GM12878 (cell line): Measurements from ENCODE around the gene OLFM1. TPM values are rescaled to one million over a fixed set of nuclear protein-coding genes. Genes with fewer than 3 reads are reported as not detected.

Experiments used
- ATAC-seq: fragments of 200-7000 bp; cut with Tn5 transposase; 3 replicates; pipeline ENCODE4 v1.9.1; 2020; ENCODE audit warnings: mild to moderate bottlenecking, moderate library complexity
- BruUV-seq: library from RNA; stranded (reverse); fragments of 400-500 nt; replicated peaks from 2 replicates; lab custom pipeline; 2021; lab: Mats Ljungman, UMichigan
- CTCF ChIA-PET: fragments of 300-600 bp; sonication (Branson Sonifier 250); formaldehyde crosslinking; extraction: SDS; loops from one replicate; lab custom pipeline; 2021; ENCODE audit warnings: inconsistent platforms; lab: Yijun Ruan, JAX
- POLR2A ChIA-PET: fragments of 350-600 bp; formaldehyde crosslinking; extraction: SDS; loops from one replicate; lab custom pipeline; 2021; ENCODE audit warnings: inconsistent platforms; lab: Charles Lee
- RAD21 ChIA-PET: fragments of 300-600 bp; sonication (Branson Sonifier 250); formaldehyde crosslinking; loops from one replicate; lab custom pipeline; 2023; ENCODE audit warnings: antibody characterized with exemption; ENCODE audit not compliant: unreplicated experiment; lab: Charles Lee
- SMC1A ChIA-PET: fragments of 300-600 bp; sonication (Branson Sonifier 250); formaldehyde crosslinking; loops from one replicate; lab custom pipeline; 2023; ENCODE audit not compliant: unreplicated experiment, uncharacterized antibody; lab: Charles Lee
- DNase-seq: peaks from one replicate; pipeline ENCODE4 v3.0.0-alpha.2; 2011; ENCODE audit warnings: low read depth, low spot score
- FAIRE-seq: peaks from 3 replicates; lab custom pipeline; 2011; peaks lifted over from hg19 to GRCh38; lab: Jason Lieb, UNC
- H2AFZ ChIP-seq: 2 replicates; pipeline ENCODE4 v1.6.0; 2011; ENCODE audit warnings: low read depth, low read length, control low read depth; ENCODE audit not compliant: control insufficient read depth
- H3K27ac ChIP-seq: 2 replicates; pipeline ENCODE4 v1.5.1; 2011; ENCODE audit warnings: control low read depth; ENCODE audit not compliant: control insufficient read depth, insufficient read depth
- H3K27me3 ChIP-seq, 2 experiments: replicated peaks in 1 of 2; 2 replicates each; pipeline versions ENCODE4 v1.6.0 to v1.6.1; 2011; ENCODE audit warnings: low read length in 1 of 2; ENCODE audit not compliant: control insufficient read depth in 2 of 2, insufficient read depth in 2 of 2
- H3K36me3 ChIP-seq, 2 experiments: 2 replicates each; pipeline ENCODE4 v1.5.1; 2011; ENCODE audit warnings: low read length in 1 of 2; ENCODE audit not compliant: control insufficient read depth in 2 of 2, insufficient read depth in 2 of 2
- H3K4me1 ChIP-seq: 2 replicates; pipeline ENCODE4 v1.6.1; 2011; ENCODE audit warnings: mild to moderate bottlenecking, low read length, moderate library complexity, mixed read lengths; ENCODE audit not compliant: control insufficient read depth, insufficient read depth
- H3K4me2 ChIP-seq: 2 replicates; pipeline ENCODE4 v1.6.0; 2011; ENCODE audit warnings: control low read depth; ENCODE audit not compliant: control insufficient read depth, insufficient read depth
- H3K4me3 ChIP-seq: fragments of 200-600 bp; sonication (generic); 2 replicates; pipeline ENCODE4 v1.5.1; 2016
- H3K79me2 ChIP-seq: 2 replicates; pipeline ENCODE4 v1.6.0; 2011; ENCODE audit warnings: low read length; ENCODE audit not compliant: control insufficient read depth, insufficient read depth
- H3K9ac ChIP-seq: 2 replicates; pipeline ENCODE4 v1.8.0; 2011; ENCODE audit warnings: low read length, control low read depth, mixed read lengths; ENCODE audit not compliant: control insufficient read depth, insufficient read depth
- H3K9me3 ChIP-seq: replicated peaks from 3 replicates; pipeline ENCODE4 v1.5.1; 2011; ENCODE audit warnings: mild to moderate bottlenecking, low read length; ENCODE audit not compliant: control insufficient read depth, insufficient read depth
- H4K20me1 ChIP-seq: 2 replicates; pipeline ENCODE4 v1.6.0; 2011; ENCODE audit not compliant: control insufficient read depth, insufficient read depth
- EZH2 ChIP-seq: IDR thresholded peaks from 2 replicates; pipeline ENCODE4 v1.6.1; 2012; ENCODE audit warnings: low read depth, mild to moderate bottlenecking, control low read depth, inconsistent platforms, low read length, borderline replicate concordance; ENCODE audit not compliant: control insufficient read depth
- FOXK2 ChIP-seq: fragments of 450-650 bp; IDR thresholded peaks from 2 replicates; pipeline ENCODE4 v1.6.1; 2017; ENCODE audit warnings: mild to moderate bottlenecking, moderate library complexity
- JUNB ChIP-seq: IDR thresholded peaks from 2 replicates; pipeline ENCODE4 v1.6.1; 2016; ENCODE audit warnings: antibody characterized with exemption, mild to moderate bottlenecking
- NFIC ChIP-seq: IDR thresholded peaks from 2 replicates; pipeline ENCODE4 v1.6.1; 2012; ENCODE audit warnings: low read depth, mild to moderate bottlenecking, inconsistent platforms, low read length, moderate library complexity
- NFXL1 ChIP-seq: fragments of 450-650 bp; IDR thresholded peaks from 2 replicates; pipeline ENCODE4 v1.6.1; 2017; ENCODE audit warnings: antibody characterized with exemption, mild to moderate bottlenecking, borderline replicate concordance
- NRF1 ChIP-seq: conservative IDR thresholded peaks from 2 replicates; pipeline ENCODE4 v1.6.1; 2011; ENCODE audit warnings: mild to moderate bottlenecking, low read depth, low read length, improper control_type of control experiment
- SMAD5 ChIP-seq: IDR thresholded peaks from 2 replicates; pipeline ENCODE4 v1.6.1; 2016; ENCODE audit warnings: antibody characterized with exemption, low read depth
- SMARCA5 ChIP-seq: fragments of 450-650 bp; IDR thresholded peaks from 2 replicates; pipeline ENCODE4 v1.6.1; 2017; ENCODE audit warnings: mild to moderate bottlenecking
- STAT3 ChIP-seq: IDR thresholded peaks from 2 replicates; pipeline ENCODE4 v1.6.1; 2011; ENCODE audit warnings: low read depth, low read length, improper control_type of control experiment
- SUPT20H ChIP-seq: IDR thresholded peaks from 2 replicates; pipeline ENCODE4 v1.6.1; 2011; ENCODE audit warnings: low read depth, mild to moderate bottlenecking, low read length, moderate library complexity, borderline replicate concordance; ENCODE audit not compliant: control insufficient read depth
- TARDBP ChIP-seq: IDR thresholded peaks from 2 replicates; pipeline ENCODE4 v1.6.1; 2016; ENCODE audit warnings: borderline replicate concordance
- ZNF207 ChIP-seq: fragments of 450-650 bp; IDR thresholded peaks from 2 replicates; pipeline ENCODE4 v1.6.1; 2014; ENCODE audit warnings: antibody characterized with exemption, mild to moderate bottlenecking, borderline replicate concordance
- ZNF622 ChIP-seq: fragments of 450-650 bp; IDR thresholded peaks from 2 replicates; pipeline ENCODE4 v1.6.1; 2017; ENCODE audit warnings: mild to moderate bottlenecking, inconsistent platforms
- ZZZ3 ChIP-seq: IDR thresholded peaks from 2 replicates; pipeline ENCODE4 v1.6.1; 2011; ENCODE audit warnings: low read depth; ENCODE audit not compliant: control insufficient read depth, insufficient read length
- WGBS: methylation state at CpG from one replicate; pipeline ENCODE4 v1.1.6; 2016; ENCODE audit warnings: low lambda C conversion rate; ENCODE audit not compliant: insufficient replicate concordance, insufficient coverage; ENCODE audit errors: missing lambda C conversion rate; 5-methylcytosine and 5-hydroxymethylcytosine counted together
- in situ Hi-C: fragments of 300-500 bp; cut with MboI; formaldehyde crosslinking; loops from 9 replicates; pipeline ENCODE4 v1.14.3; 2018; ENCODE audit warnings: mixed read lengths
- intact Hi-C: fragments of 100-400 bp; cut with micrococcal nuclease; formaldehyde crosslinking; loops from one replicate; pipeline ENCODE4 v1.14.2; 2022; ENCODE audit not compliant: unreplicated experiment
- polyA plus RNA-seq, 11 experiments: library from polyadenylated mRNA; depleted of rRNA in 4 of 11; unstranded in 6 of 11; stranded (reverse) in 5 of 11; fragments of >200 nt; fragmentation: Nextera tagmentation in 4 of 11; fragmentation: Illumina TruSeq in 1 of 11; extraction: Ambion mirVana in 4 of 11; extraction: Trizol in 1 of 11; gene quantifications; 1 replicate in 1 of 11; 2 replicates in 10 of 11; pipeline versions ENCODE4 v1.2.1 to v1.2.3, GENCODE V29; 2011 to 2016; ENCODE audit warnings: inconsistent platforms in 2 of 11, missing spikeins in 2 of 11, low read depth in 1 of 11
- total RNA-seq, 4 experiments: library from RNA; depleted of rRNA in 3 of 4; stranded (reverse); fragments of >200 nt in 3 of 4; fragmentation: Illumina TruSeq in 1 of 4; extraction: Trizol in 1 of 4; gene quantifications; 2 replicates each; pipeline versions ENCODE4 v1.2.1 to v1.2.3, GENCODE V29; 2013 to 2021
- TF ChIP-seq, protein P1 (sequence below): IDR thresholded peaks from 2 replicates; pipeline ENCODE4 v1.6.1; 2011; ENCODE audit warnings: low read depth, mild to moderate bottlenecking, low read length, moderate library complexity, borderline replicate concordance; ENCODE audit errors: extremely low read depth

Gene OLFM1
- total and polyA plus RNA-seq, 10 of the 15 experiments (the other 5 are each of a cell fraction or from before 2014, with no cell fraction given), result not detected

DNA sequence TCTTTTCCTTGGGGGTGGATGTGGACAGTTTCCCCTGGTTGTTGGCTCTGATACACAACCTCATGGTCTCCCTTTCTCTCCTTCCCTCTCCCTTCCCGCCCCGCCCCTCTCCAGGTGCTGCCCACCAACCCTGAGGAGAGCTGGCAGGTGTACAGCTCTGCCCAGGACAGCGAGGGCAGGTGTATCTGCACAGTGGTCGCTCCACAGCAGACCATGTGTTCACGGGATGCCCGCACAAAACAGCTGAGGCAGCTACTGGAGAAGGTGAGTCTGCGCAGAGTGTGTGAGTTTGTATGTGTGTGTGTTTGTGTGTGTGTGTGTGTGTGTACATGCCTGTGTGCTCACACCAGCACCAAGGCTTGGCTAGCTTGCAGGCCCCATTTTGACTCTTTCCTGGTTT lies 2.6 kb downstream of the OLFM1 start:
- RAD21 ChIA-PET, result no interaction called here
- no peak overlapping the region for H2AFZ ChIP-seq
- FAIRE-seq (no peak), ATAC-seq (no peak), DNase-seq (no peak)
- no peak for TF ChIP-seq ZZZ3
- no peak for TF ChIP-seq SUPT20H
- TF ChIP-seq ZNF622, result no peak
- TF ChIP-seq NFIC, result no peak
- TF ChIP-seq, protein P1, sequence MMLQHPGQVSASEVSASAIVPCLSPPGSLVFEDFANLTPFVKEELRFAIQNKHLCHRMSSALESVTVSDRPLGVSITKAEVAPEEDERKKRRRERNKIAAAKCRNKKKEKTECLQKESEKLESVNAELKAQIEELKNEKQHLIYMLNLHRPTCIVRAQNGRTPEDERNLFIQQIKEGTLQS, result no peak
- TF ChIP-seq NFXL1, result no peak
- no peak for TF ChIP-seq TARDBP
- TF ChIP-seq NRF1, result no peak
- no peak for TF ChIP-seq STAT3
- no peak for TF ChIP-seq SMARCA5
- no peak for TF ChIP-seq ZNF207
- TF ChIP-seq EZH2, result no peak
- no peak for TF ChIP-seq JUNB
- no peak for TF ChIP-seq SMAD5
- no peak for TF ChIP-seq FOXK2
- intact Hi-C loops, result no loop called here
- H3K4me1 ChIP-seq, result no peaks in the 10 kb centered on the region
- CTCF ChIA-PET, result no interaction called here
- WGBS, result 15% methylated on average over 6 of the region's 7 CpGs
- H3K4me2 ChIP-seq, result no peak overlapping the region
- peaks cover 3 to 4% of the 10 kb centered on the region in 2 experiments for H3K27me3 ChIP-seq
- no peaks in the 10 kb centered on the region for H3K79me2 ChIP-seq
- H4K20me1 ChIP-seq, result no peaks in the 10 kb centered on the region; the same call in 1 of the 2 replicates
- in situ Hi-C loops, result no loop called here
- H3K36me3 ChIP-seq, result no peaks in the 10 kb centered on the region
- H3K4me3 ChIP-seq, result no peak overlapping the region
- POLR2A ChIA-PET, result no interaction called here
- no peak overlapping the region for H3K9ac ChIP-seq
- H3K9me3 ChIP-seq, result no peaks in the 10 kb centered on the region
- H3K27ac ChIP-seq, result no peak overlapping the region
- SMC1A ChIA-PET, result no interaction called here
- BruUV-seq, result no TSS peak
